Natural killer cell (primary cell): ENCODE data around the gene MPHOSPH9. TPM values are rescaled to one million over a fixed set of nuclear protein-coding genes. Genes with fewer than 3 reads are reported as not detected.

Source experiments
- ATAC-seq, 3 donors: fragments of 150-1000 bp in 2 of 3; fragments of 200-7000 bp in 1 of 3; cut with Tn5 transposase; 1 replicate in 1 of 3; 2 replicates in 2 of 3; pipeline ENCODE4 v1.10.0; 2021; ENCODE audit warnings: mild to moderate bottlenecking in 2 of 3, moderate library complexity in 2 of 3
- DNase-seq, 2 donors: peaks; one replicate each; pipeline versions ENCODE4 v3.0.0 to v3.0.0-alpha.2; 2013 to 2021; ENCODE audit warnings: mixed read lengths in 1 of 2
- H3K27ac ChIP-seq: one replicate; pipeline ENCODE4 v1.5.1; 2013; ENCODE audit warnings: mild to moderate bottlenecking, low read length
- H3K27me3 ChIP-seq: one replicate; pipeline ENCODE4 v1.6.1; 2013; ENCODE audit warnings: low read length; ENCODE audit not compliant: control insufficient read depth, insufficient read depth
- H3K36me3 ChIP-seq: one replicate; pipeline ENCODE4 v1.6.1; 2013; ENCODE audit warnings: low read length; ENCODE audit not compliant: control insufficient read depth, insufficient read depth
- H3K4me1 ChIP-seq: one replicate; pipeline ENCODE4 v1.6.1; 2013; ENCODE audit warnings: low read length; ENCODE audit not compliant: control insufficient read depth, insufficient read depth
- H3K4me3 ChIP-seq: one replicate; pipeline ENCODE4 v1.5.1; 2013; ENCODE audit warnings: low read length
- H3K9me3 ChIP-seq: one replicate; pipeline ENCODE4 v1.6.1; 2013; ENCODE audit warnings: low read length; ENCODE audit not compliant: control insufficient read depth, insufficient read depth
- H3K27ac Mint-ChIP-seq, 2 donors: one replicate each; pipeline ENCODE4 v1.8.0; 2022; ENCODE audit warnings: mild to moderate bottlenecking in 2 of 2, mixed read lengths in 2 of 2, moderate library complexity in 1 of 2
- H3K27me3 Mint-ChIP-seq, 2 donors: one replicate each; pipeline ENCODE4 v1.8.0; 2022; ENCODE audit warnings: low read depth in 2 of 2, mixed read lengths in 2 of 2
- H3K36me3 Mint-ChIP-seq: one replicate; pipeline ENCODE4 v1.8.0; 2022; ENCODE audit warnings: mixed read lengths
- H3K4me1 Mint-ChIP-seq, 2 donors: one replicate each; pipeline ENCODE4 v1.8.0; 2022; ENCODE audit warnings: mixed read lengths in 2 of 2
- H3K4me3 Mint-ChIP-seq: one replicate; pipeline ENCODE4 v1.8.0; 2022; ENCODE audit warnings: mild to moderate bottlenecking, moderate library complexity, mixed read lengths
- H3K9me3 Mint-ChIP-seq, 2 donors: one replicate each; pipeline ENCODE4 v1.8.0; 2022; ENCODE audit warnings: mixed read lengths in 2 of 2
- WGBS: methylation state at CpG from one replicate; pipeline ENCODE4 v1.1.7; 2013; ENCODE audit warnings: missing lambda C conversion rate; ENCODE audit not compliant: insufficient coverage; 5-methylcytosine and 5-hydroxymethylcytosine counted together
- intact Hi-C: fragments of 100-400 bp; cut with micrococcal nuclease; formaldehyde crosslinking; loops from one replicate; pipeline ENCODE4 v1.14.2; 2022
- total RNA-seq, 4 donors: library from RNA; stranded (reverse); fragments of 120-200 nt in 1 of 4; gene quantifications; one replicate each; pipeline versions ENCODE4 v1.2.3 to v1.2.4, GENCODE V29; 2013 to 2022
- TF ChIP-seq, protein P1 (sequence below): fragments of 200-600 bp; IDR thresholded peaks from one replicate; pipeline ENCODE4 v1.8.0; 2022; ENCODE audit warnings: antibody characterized with exemption

The MPHOSPH9 gene
- total RNA-seq, 3 donors from 2014 or later (not counting 1 experiment from before 2014, with no cell fraction given) = 97.6 to 114 (median 109) TPM

GRCh38 chr12:123150275-123150743 is 82.6 kb downstream of the MPHOSPH9 start:
- Mint-ChIP-seq H3K4me3 (peak overlapping the region; percentile 86), H3K27ac (peak overlapping the region; percentile 57 to 71), H3K4me1 (peaks cover 36 to 42% of the 10 kb centered on the region in 2 donors), H3K27me3 (no peaks in the 10 kb centered on the region), H3K36me3 (no peaks in the 10 kb centered on the region), H3K9me3 (no peaks in the 10 kb centered on the region)
- Histone ChIP-seq H3K27ac (no peak overlapping the region), H3K36me3 (peaks cover under 1% of the 10 kb centered on the region), H3K9me3 (no peaks in the 10 kb centered on the region), H3K4me3 (peak overlapping the region; percentile 30), H3K27me3 (no peaks in the 10 kb centered on the region), H3K4me1 (peaks cover 29% of the 10 kb centered on the region)
- TF ChIP-seq, protein P1, sequence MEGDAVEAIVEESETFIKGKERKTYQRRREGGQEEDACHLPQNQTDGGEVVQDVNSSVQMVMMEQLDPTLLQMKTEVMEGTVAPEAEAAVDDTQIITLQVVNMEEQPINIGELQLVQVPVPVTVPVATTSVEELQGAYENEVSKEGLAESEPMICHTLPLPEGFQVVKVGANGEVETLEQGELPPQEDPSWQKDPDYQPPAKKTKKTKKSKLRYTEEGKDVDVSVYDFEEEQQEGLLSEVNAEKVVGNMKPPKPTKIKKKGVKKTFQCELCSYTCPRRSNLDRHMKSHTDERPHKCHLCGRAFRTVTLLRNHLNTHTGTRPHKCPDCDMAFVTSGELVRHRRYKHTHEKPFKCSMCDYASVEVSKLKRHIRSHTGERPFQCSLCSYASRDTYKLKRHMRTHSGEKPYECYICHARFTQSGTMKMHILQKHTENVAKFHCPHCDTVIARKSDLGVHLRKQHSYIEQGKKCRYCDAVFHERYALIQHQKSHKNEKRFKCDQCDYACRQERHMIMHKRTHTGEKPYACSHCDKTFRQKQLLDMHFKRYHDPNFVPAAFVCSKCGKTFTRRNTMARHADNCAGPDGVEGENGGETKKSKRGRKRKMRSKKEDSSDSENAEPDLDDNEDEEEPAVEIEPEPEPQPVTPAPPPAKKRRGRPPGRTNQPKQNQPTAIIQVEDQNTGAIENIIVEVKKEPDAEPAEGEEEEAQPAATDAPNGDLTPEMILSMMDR = no peak
- ATAC-seq (peak in 2 of 3 donors; percentile 19 to 33), DNase-seq (peak in 1 of 2 donors; percentile 43)
- WGBS = 1% methylated on average over 54 of the region's 54 CpGs
- intact Hi-C loops = loop anchor here (5.0 to 10.0 kb wide), 2 partner anchors 84 to 168 kb away; partner anchors contain the start of genes ARL6IP4, MPHOSPH9 and MTRFR

DNA sequence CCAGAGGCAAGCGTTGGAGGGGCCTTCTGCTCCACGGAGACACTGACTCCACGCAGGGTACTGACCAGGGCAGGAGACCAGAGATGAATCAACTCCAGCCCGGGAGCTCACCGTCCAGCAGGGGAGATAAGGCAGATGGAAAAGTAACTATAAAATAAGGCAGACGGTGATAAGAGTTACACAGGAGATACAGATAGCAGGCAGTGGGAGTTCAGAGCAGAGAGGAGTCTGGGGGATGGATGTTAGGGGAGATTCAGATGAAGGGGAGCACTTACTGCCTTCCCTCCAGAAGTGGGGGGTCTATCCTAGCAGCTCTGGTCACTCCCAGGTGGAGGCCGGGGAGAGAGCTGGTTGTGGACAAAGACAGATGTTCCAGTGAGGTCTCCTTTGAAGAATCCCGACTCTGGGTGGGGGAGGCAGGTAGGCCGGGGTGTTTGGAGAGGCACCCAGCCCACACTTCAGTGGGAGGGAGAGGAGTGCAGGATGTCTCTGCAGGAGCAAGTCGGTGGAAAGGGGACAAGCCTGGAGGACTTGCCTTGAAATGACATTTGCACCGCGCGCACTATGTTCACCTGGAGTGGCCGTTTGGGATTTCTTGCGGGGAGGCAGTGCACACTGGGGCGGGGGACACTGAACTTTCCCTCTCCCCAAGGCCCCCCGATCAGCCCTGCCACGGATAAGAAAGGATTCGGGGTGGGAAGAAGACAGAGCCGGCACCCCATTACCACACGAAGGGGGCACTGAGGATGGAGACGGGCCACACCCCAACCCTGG is 83.3 kb downstream of the MPHOSPH9 start:
- TF ChIP-seq, protein P1 = no peak
- intact Hi-C loops = loop anchor here (5.0 to 10.0 kb wide), 2 partner anchors 85 to 167 kb away; partner anchors contain the start of genes ARL6IP4, MPHOSPH9 and MTRFR
- Histone ChIP-seq H3K27me3 (no peaks in the 10 kb centered on the region), H3K36me3 (no peaks in the 10 kb centered on the region), H3K4me3 (peak overlapping the region; percentile 30), H3K9me3 (no peaks in the 10 kb centered on the region), H3K27ac (no peak overlapping the region), H3K4me1 (peaks cover 29% of the 10 kb centered on the region)
- Mint-ChIP-seq H3K36me3 (no peaks in the 10 kb centered on the region), H3K27me3 (no peaks in the 10 kb centered on the region), H3K9me3 (no peaks in the 10 kb centered on the region), H3K4me1 (peaks cover 36 to 43% of the 10 kb centered on the region in 2 donors), H3K27ac (peak overlapping the region; percentile 57 to 71), H3K4me3 (peak overlapping the region; percentile 86)
- ATAC-seq (no peak), DNase-seq (peak in 1 of 2 donors; percentile 20)
- 70% methylated on average over 22 of the region's 22 CpGs for WGBS

GRCh38 chr12:123149088-123149487 is 83.9 kb downstream of the MPHOSPH9 start:
- intact Hi-C loops = no loop called here
- H3K27ac ChIP-seq = no peak overlapping the region
- H3K9me3 ChIP-seq = no peaks in the 10 kb centered on the region
- ATAC-seq = no peak
- H3K36me3 ChIP-seq = no peaks in the 10 kb centered on the region
- no peaks in the 10 kb centered on the region for H3K27me3 Mint-ChIP-seq
- no peak for DNase-seq
- TF ChIP-seq, protein P1 = no peak
- H3K9me3 Mint-ChIP-seq = no peaks in the 10 kb centered on the region
- H3K4me3 ChIP-seq = no peak overlapping the region
- H3K4me1 Mint-ChIP-seq = peaks cover 36 to 43% of the 10 kb centered on the region in 2 donors
- peak overlapping the region; percentile 86 for H3K4me3 Mint-ChIP-seq
- 87% methylated on average over 3 of the region's 3 CpGs for WGBS
- H3K27ac Mint-ChIP-seq = peak overlapping the region; percentile 57 to 71
- H3K4me1 ChIP-seq = peaks cover 29% of the 10 kb centered on the region
- H3K27me3 ChIP-seq = no peaks in the 10 kb centered on the region
- H3K36me3 Mint-ChIP-seq = no peaks in the 10 kb centered on the region
